ENCODE results near the gene TRPV4. TPM values are rescaled to one million over a fixed set of nuclear protein-coding genes. Genes with fewer than 3 reads are reported as not detected.
A peak's percentile ranks its signal among the peaks of the same experiment; 100 is the strongest.

TRPV4 gene
- total and polyA plus RNA-seq, 2 donors (not counting 3 experiments of a cell fraction or from before 2014, with no cell fraction given), result 8.8 to 22.3 TPM

DNA sequence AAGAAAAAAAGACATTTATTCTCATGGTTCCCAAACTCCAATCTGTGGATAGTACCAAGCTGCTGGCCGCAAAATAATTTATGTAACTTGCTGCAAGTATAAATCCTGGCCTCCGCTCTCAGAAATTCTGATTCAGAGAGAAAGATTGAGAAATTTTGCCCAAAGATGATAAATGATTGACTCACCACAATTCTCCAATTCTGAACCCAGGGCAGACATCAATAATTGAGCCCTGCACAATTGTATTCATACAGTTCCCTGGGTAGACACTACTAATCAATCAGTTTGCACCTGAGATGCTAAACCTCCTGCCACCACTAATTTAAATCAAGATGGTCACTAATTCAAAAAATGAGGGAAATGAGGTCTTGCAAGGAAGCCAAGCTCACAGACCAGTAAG is 38.2 kb downstream of the TRPV4 start:
- Histone ChIP-seq H3K27me3 (ENCODE audit: control insufficient read depth in 2 of 2, insufficient read depth in 2 of 2, low read length in 2 of 2) (no peaks in the 10 kb centered on the region), H4K20me1 (replicated peaks; ENCODE audit: control insufficient read depth, extremely low read depth, insufficient read depth, low read length) (no peaks in the 10 kb centered on the region), H3K79me2 (ENCODE audit: control insufficient read depth, insufficient read depth, low read length) (no peaks in the 10 kb centered on the region), H3K27ac (ENCODE audit: insufficient read depth, low read depth, low read length) (no peak overlapping the region), H2AFZ (ENCODE audit: low read depth, low read length) (no peak overlapping the region), H3K4me3 (replicated peaks in 1 of 3; ENCODE audit: insufficient read depth in 1 of 3, low read depth in 1 of 3, low read length in 3 of 3) (no peak overlapping the region), H3K9me3 (replicated peaks; ENCODE audit: control insufficient read depth, insufficient read depth, low read length) (no peaks in the 10 kb centered on the region), H3K9me1 (replicated peaks; ENCODE audit: control insufficient read depth, extremely low read depth, insufficient read depth, low read length) (no peaks in the 10 kb centered on the region), H3K4me1 (ENCODE audit: control insufficient read depth, extremely low read depth, insufficient read depth, low read length) (no peaks in the 10 kb centered on the region), H3K4me2 (ENCODE audit: insufficient read depth, low read length) (no peak overlapping the region), H3K9ac (replicated peaks; ENCODE audit: extremely low read depth, insufficient read depth, low read length) (no peak overlapping the region), H3K36me3 (ENCODE audit: control insufficient read depth in 2 of 2, extremely low read depth in 1 of 2, insufficient read depth in 2 of 2, low read length in 2 of 2) (peaks cover 0 to 3% of the 10 kb centered on the region in 2 experiments)
- intact Hi-C loops (cut with micrococcal nuclease), result no loop called here
- no peak for TF ChIP-seq JUN (IDR thresholded peaks at IDR 0.05; ENCODE audit: borderline replicate concordance, insufficient read depth, insufficient read length, low read depth)
- TF ChIP-seq, protein P1, sequence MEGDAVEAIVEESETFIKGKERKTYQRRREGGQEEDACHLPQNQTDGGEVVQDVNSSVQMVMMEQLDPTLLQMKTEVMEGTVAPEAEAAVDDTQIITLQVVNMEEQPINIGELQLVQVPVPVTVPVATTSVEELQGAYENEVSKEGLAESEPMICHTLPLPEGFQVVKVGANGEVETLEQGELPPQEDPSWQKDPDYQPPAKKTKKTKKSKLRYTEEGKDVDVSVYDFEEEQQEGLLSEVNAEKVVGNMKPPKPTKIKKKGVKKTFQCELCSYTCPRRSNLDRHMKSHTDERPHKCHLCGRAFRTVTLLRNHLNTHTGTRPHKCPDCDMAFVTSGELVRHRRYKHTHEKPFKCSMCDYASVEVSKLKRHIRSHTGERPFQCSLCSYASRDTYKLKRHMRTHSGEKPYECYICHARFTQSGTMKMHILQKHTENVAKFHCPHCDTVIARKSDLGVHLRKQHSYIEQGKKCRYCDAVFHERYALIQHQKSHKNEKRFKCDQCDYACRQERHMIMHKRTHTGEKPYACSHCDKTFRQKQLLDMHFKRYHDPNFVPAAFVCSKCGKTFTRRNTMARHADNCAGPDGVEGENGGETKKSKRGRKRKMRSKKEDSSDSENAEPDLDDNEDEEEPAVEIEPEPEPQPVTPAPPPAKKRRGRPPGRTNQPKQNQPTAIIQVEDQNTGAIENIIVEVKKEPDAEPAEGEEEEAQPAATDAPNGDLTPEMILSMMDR (IDR thresholded peaks at IDR 0.05; ENCODE audit: extremely low read depth in 1 of 2, insufficient read depth in 1 of 2, low read depth in 1 of 2, low read length in 2 of 2), result no peak
- TF ChIP-seq POLR2AphosphoS5 (IDR thresholded peaks at IDR 0.05; ENCODE audit: insufficient read depth, low read depth, low read length), result no peak
- TF ChIP-seq, protein P2, sequence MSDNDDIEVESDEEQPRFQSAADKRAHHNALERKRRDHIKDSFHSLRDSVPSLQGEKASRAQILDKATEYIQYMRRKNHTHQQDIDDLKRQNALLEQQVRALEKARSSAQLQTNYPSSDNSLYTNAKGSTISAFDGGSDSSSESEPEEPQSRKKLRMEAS (IDR thresholded peaks at IDR 0.05; ENCODE audit: insufficient read depth, insufficient read length), result no peak
- no peak for TF ChIP-seq GATA2 (IDR thresholded peaks at IDR 0.05; ENCODE audit: insufficient read depth, insufficient read length, low read depth, low read length)
- TF ChIP-seq FOS (IDR thresholded peaks at IDR 0.05; ENCODE audit: borderline replicate concordance, insufficient read depth, low read length), result no peak
- no peak for TF ChIP-seq MYC (IDR thresholded peaks at IDR 0.05; ENCODE audit: low read depth, low read length)
- ChIA-PET POLR2A (no interaction called here), CTCF (no interaction called here)
- FAIRE-seq (peak; percentile 24), DNase-seq (ENCODE audit: low read depth, low spot score) (no peak)
- dilution Hi-C loops (cut with MboI; ENCODE audit: extremely low pct_ligation_motif_present, low sequenced_read_pairs), result no loop called here
- no TSS peak for BruUV-seq (replicated peaks)

Measured in endothelial cell of umbilical vein (primary cell).